NCI-H1417 treated with DMSO at 0.1 percent for 48 hours (cell line): Measurements from ENCODE around the gene PNPLA1.

Source experiments
- DNase-seq: peaks from one replicate; lab custom pipeline; 2025; lab: John Stamatoyannopoulos, UW

The PNPLA1 gene

DNA sequence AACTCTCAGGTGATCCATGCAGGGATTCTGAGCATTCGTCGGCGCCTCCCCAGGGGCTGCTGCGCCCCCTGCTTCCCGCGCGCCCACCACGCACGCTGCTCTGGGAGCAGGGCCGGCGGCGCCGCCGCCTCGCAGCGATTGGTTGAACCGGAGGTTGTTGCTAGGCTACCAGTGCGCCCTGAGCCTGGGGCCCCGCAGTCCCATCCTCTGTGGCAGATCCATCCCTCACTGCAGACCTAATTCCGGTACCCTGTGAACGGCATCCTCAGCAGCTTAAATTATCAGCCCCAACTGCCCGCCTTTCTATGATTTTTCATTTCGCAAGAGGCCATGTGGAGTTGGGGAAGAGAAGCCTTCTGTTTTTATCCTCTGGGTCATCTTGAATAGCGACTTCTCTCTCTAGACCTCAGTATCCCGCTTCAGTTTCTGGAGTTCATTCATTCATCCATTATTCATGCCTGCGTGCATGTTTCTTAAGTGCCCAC lies 15.4 kb downstream of the PNPLA1 start:
- DNase-seq: no peak

- DNase-seq: no peak
These were observed 15.9 kb downstream of the PNPLA1 start for GRCh38 chr6:36285797-36286196.

GRCh38 chr6:36286858-36287257 lies 17.0 kb downstream of the PNPLA1 start:
- DNase-seq: no peak

GRCh38 chr6:36289281-36289878 lies 19.5 kb downstream of the PNPLA1 start:
- DNase-seq: peak; percentile 50

DNA sequence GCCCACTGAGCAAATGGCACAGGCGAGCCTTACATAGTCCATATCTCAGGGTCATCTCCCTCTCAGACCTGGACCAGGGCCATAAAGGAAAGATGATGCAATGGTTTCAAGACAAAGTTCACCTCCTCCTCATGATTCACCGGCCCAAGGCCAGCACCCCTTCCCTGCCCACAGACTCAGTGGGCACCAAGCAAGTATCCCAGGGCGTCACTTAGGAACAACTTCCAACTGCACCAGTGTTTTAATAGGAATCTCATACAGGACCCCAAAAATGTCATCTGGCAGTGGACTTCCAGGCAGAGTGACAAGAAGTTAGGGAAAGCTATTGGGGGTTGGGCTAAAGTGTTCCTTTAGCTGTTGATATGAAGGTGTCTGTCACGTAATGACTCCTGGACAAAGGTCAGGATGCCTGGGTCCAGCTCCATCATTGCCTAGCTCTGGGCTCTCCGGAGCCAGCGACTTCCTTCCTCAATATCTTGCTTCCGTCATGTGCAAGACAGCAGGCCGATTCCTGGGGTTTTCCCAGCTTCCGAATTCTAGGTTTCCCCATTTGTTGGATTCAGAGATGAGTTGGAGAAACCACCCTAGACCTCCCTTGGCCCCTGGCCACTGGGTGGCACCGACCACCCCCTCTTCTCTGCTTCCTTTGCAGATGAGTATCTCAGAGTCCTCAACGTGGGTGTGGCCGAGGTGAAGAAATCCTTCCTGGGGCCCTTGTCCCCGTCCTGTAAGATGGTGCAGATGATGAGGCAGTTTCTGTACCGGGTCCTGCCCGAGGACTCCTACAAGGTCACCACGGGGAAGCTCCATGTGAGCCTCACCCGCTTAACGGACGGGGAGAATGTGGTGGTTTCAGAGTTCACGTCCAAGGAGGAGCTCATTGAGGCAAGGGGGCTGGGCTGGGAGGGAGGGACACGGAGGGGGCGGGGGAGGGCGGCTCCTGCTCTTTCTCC lies 21.1 kb downstream of the PNPLA1 start:
- DNase-seq: no peak

GRCh38 chr6:36292170-36292569 lies 22.3 kb downstream of the PNPLA1 start:
- no peak for DNase-seq

GRCh38 chr6:36296240-36296639 lies 26.4 kb downstream of the PNPLA1 start:
- DNase-seq: no peak

DNA sequence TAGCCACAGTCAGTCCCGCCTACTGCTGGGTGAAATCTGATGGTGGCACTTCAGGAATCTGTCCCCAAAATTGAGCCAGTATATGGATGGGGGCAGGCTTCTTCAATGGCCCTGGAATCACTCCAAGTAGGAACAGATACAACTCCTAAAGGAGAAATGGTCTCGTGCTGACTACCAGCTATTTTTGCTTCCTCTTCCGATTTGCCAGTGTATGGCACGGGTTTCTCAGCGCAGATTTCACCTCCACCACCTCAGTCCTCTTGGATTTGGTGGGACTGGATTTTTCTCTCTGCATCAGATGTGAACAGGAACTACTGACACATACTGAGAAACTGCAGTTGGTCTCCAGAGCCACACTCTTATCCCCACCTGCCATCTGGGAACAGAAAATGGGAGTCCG lies 27.2 kb downstream of the PNPLA1 start:
- no peak for DNase-seq

DNA sequence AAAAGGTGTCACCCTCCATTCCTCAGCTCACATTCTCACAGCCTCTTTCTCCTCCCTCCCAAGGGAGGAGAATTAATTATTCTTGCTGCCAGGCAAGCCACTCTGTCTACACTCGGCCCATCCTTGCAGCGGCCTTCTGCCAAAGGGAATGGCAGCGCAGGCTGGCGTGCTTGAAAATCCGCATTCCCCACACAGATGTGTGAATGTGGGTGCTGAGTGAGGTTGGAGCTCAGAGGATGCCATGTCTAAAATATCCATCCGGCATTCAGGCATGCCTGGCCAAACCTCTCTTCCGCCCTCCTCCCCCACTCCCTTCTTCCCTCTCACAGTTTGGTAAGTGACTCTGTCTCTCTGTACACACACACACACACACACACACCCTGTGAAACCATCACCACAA lies 27.7 kb downstream of the PNPLA1 start:
- no peak for DNase-seq

DNA sequence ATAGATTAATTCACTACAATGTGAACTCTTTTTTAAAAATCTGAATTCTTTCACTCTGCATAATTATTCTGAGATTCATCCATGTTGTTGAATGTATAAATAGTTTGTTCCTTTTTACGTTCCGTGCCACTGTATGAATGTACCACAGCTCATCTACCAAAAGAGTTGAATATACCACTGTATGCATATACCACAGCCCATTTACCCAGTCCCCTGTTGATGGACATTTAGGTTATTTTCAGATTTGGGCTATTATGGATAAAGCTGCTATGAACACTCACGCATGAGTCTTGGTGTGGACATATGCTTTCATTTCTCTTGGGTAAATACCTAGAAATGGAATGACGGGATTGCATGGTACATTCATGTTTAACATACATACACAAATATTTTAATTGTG lies 28.2 kb downstream of the PNPLA1 start:
- no peak for DNase-seq

DNA sequence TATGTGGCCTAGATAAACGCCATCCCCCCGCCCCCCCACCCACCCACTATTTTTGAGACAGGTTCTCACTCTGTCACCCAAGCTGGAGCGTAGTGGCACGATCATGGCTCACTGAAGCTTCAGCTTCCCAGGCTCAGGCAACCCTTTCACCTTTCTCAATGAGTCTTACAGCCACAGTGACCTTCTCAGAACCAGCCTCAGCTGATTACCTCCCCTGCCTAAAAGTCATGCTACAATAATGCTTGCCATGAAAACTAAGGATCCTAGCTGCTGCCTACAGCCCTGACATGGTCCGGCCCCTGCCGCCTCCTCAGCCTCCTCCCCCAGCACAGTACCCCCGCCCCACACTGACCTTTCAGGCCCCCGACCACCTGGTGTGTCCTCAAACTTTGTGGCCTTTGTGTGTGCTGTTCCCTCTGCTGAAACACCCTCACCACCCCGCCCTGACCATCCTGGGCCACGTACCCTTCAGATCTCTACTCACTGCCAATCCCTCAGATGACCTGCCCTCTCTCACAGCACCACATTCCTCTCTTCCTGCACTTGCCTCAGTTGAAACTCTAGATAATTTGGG lies 31.3 kb downstream of the PNPLA1 start:
- no peak for DNase-seq

DNA sequence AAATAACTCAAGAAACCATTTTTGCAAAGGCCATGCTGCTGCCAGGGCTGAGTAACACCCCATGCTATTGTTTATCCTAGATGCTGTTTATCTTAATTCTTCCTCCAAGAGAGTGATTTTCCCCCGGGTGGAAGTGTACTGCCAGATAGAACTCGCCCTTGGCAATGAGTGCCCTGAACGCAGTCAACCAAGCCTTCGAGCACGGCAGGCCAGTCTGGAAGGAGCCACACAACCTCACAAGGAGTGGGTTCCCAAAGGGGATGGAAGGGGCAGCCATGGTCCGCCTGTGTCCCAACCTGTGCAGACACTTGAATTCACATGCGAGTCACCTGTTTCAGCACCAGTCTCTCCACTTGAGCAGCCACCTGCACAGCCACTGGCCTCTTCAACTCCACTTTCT lies 31.9 kb downstream of the PNPLA1 start:
- no peak for DNase-seq

GRCh38 chr6:36302227-36302976 lies 32.5 kb downstream of the PNPLA1 start:
- no peak for DNase-seq

DNA sequence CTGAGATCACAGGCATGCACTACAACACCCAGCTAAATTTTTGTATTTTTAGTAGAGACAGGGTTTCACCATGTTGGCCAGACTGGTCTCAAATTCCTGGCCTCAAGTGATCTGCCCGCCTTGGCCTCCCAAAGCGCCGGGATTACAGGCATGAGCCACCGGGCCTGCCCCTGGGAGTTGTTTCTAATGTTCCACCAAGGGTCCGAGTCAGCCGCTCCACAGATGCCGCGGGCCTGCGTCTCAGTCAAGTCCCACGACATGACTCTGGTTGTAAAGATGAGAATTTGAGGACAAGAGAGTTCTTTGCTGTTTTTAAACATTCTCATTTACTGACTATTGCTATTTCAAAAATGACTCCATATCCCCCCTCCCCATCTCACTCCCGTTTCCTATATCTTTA lies 36.0 kb downstream of the PNPLA1 start:
- DNase-seq: no peak

DNA sequence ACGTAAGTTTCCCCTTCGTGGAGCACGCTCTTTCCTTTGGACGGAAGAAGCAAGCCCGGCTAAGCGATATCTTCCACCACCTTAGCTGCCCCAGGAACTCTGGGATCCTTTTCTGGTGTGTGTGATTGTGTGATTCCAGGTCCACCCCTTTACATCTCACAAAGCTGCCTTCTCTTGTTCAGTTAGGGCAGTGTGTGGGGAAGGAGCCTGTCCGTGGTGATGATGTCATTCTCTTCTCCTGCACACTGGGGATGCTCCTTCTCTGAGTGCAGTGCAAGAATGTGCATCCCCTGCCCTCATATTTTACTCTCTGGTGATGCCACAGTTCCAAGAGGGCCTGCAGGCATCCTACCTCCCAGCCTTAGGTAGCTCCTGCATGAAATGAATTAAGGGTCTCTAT lies 36.5 kb downstream of the PNPLA1 start:
- DNase-seq: no peak

GRCh38 chr6:36308514-36308913 lies 38.7 kb downstream of the PNPLA1 start:
- DNase-seq: no peak

DNA sequence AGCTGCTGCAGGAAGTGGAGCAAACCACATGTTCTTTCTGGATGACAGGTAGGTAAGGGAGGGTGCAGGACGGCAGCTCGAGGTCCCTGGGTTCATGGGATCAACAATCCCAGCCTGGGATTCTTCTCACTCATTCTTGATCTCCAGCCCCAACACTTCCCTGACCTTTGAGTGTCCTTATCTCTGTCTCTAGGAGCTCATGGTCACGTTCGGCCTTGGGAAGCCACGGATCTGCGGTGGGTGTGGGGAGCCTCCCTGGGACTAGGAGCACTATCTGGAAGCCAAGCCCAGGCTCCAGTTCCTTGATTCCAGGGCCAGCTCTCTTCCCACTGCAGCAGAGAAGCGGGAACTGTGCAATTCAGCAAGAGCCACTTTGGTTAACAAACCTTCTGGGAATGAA lies 39.3 kb downstream of the PNPLA1 start:
- no peak for DNase-seq

DNA sequence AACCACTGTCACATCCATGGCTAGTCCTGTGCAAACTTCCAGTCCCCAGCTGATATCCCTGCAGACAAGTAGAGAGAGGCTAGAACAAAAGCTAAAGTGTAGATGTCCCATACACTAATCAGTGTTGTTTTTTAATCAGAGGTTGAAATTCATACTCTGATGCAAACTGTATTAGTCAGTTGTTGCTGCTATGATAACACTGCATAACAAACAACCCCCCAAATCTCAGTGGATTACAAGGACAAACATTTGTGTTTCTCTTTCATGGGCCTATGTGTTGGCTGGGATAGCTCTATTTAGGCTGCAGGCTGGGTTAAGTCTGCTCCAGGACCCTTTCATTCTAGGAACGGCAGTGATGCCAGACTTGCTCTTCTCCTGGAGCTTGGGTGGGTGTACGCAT lies 40.0 kb downstream of the PNPLA1 start:
- DNase-seq: no peak

DNA sequence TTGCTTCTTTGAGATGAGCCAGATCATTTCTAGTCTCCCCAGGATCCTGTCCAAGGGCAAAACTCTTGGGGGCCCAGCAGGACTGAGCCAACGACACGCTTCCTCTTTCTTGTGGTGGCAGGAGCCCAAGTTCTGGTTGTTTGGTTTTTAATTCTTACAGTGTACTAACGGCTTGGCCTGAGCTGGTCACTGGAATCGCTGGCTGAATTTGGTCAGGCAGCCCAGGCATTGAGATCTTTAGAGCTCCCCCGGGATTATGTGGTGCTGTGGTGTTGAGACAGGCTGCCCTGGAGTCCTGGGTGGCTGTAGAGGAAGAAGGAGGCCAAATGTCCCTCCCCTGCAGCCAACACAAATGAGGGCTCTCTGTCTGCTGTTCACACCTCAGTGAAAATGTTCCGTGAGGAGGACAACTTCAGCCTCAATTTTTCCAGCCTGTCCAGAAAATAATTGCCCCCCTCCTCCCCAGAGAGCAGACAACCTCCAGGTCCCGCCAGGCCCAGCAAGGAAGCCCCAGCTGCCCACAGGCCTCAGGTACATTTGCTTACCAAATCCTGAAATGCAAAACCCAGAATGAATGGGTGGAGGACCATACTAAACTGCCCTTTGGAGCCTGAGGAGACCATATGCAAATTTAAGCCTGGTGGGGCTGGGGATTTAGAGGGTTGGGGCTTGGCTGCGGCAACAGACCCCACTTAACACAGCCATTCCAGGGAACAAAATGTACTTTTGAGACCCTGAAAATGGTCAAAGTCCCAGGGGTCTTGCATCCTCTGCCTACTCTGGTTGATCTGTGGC lies 43.2 kb downstream of the PNPLA1 start:
- DNase-seq: no peak

DNA sequence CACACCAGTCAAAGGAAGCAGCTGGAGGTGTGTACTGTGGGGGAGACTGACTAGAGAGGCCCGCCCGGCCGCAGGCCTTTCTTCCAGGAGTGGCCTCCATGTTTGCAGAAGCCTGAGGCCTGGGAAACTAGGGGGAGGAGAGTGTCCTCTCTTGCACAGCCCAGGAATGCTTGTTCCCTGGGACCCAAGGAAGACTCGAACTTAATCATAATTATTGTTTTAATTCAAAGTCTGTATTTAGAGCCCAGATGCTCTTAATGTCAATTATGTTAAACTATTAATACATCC lies 43.7 kb downstream of the PNPLA1 start:
- DNase-seq: no peak

DNA sequence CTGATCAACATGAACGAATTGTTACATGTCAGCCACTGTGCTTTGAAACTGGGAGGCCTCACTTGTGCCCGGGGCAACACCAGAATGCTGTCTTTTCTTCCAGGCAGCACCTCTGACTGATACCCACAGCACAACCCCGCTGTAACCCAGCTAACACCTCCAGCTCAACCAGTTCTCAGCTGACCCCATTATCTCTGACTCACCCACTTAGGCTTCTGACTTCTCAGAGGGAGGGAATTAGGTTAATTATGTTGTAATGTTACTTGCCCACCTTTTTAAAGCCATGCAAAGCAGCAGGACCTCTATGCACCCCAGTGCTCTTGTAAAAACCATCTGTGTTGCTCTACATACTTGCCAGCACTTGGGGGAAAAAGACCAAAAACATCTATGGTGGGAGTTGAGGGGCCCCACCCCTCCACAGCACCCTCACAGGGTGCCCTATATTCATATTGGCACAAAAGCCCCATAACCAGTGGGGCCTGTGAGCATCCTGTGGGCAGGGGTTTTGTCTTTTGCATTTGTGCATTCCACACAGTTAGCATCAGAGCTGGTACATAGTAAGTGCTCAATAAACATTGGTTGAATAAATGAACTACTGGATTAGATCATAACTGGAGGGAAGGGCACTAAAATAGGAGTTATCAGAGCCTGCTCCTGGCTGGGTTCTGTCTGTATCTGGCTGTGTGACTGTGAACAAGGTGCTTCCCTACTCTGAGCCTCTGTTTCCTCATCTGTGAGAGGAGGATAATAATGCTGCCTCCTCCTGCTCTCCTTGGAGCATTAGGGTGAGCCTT lies 44.6 kb downstream of the PNPLA1 start:
- DNase-seq: no peak
